Myometrial cell (primary cell): Measurements from ENCODE around the gene KRT73. TPM values are rescaled to one million over a fixed set of nuclear protein-coding genes. Genes with fewer than 3 reads are reported as not detected.

Source experiments
- total RNA-seq: library from RNA; depleted of rRNA; stranded (reverse); fragments of >200 nt; gene quantifications from 2 replicates; pipeline ENCODE4 v1.2.3, GENCODE V29; 2015

KRT73 gene
- not detected in 2 replicates for total RNA-seq

GRCh38 chr12:52618216-52618615 is at the start of gene KRT73:
Gene KRT73, minus strand, starts transcription at chr12:52618559. Its CDS starts 35 bp downstream, at chr12:52618524.

GRCh38 chr12:52651726-52652261 is 33.4 kb upstream of the KRT73 start, which contains the start of gene KRT2:
Gene KRT2, minus strand, starts transcription at chr12:52652211. Its CDS starts 69 bp downstream, at chr12:52652142.

DNA sequence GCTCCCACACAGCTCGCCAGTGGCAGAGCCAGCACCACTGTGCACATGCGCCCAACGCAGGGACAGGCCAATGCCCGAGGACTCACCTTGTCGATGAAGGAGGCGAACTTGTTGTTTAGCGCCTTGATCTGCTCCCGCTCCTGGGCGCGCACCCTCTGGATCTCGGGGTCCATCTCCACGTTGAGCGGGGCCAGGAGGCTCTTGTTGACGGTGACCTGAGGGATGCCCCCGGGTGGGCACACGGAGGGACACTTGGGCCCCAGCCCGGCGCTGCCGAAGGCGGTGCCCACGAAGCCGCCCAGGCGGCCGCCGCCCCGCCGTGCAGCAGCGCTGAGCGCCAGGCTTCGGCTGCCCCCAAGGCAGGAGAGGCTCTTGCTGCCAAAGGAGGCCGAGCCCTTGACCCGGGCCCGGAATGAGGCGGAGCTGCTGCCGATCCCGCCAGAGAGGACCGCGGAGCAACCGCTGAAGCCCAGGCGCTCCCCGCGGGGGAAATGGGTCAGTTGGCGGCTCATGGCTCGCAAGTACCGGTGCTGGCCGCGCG is 17.3 kb downstream of the KRT73 start, which contains the start of gene KRT72:
Gene KRT72 (minus strand): TSS at position 523 of the 541 bp plus-strand sequence. CDS start 11 bp downstream, at position 512.

DNA sequence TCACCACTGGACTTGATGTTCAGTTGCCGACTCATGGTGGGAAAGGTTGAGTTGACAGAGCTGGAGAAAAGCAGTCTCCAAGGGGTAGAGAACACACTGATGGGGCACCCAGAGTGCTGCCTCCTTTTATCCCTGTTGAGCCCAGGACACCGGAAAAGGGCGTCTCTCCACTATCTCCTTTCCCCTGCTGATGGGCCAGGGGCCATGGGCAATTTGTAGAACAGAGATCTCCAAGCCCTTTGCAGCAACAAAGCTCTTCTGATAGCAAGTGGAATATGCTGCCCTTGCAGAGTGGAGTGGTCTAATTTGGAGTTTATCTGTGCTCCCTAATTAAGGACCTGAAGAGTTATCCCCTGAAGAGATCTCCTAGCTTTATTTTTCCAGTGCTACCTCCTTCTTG is 44.6 kb downstream of the KRT73 start, which contains the start of gene KRT74:
Gene KRT74 (minus strand): TSS at position 101 of the 400 bp plus-strand sequence. CDS start 66 bp downstream, at position 35.

Other genes starting within 250 kb of the KRT73 start
- not detected in 2 replicates for gene KRT84, start 232.9 kb downstream of the KRT73 start, total RNA-seq
- not detected in 2 replicates for gene KRT82, start 212.2 kb downstream of the KRT73 start, total RNA-seq
- gene KRT75, start 184.2 kb downstream of the KRT73 start, total RNA-seq, result not detected in 2 replicates
- not detected in 2 replicates for gene KRT6B, start 166.4 kb downstream of the KRT73 start, total RNA-seq
- gene KRT6C, start 144.8 kb downstream of the KRT73 start, total RNA-seq, result not detected in 2 replicates
- gene KRT6A, start 125.3 kb downstream of the KRT73 start, total RNA-seq, result not detected in 2 replicates
- not detected in 2 replicates for gene KRT5, start 98.2 kb downstream of the KRT73 start, total RNA-seq
- gene KRT71, start 65.4 kb downstream of the KRT73 start, total RNA-seq, result not detected in 2 replicates
- not detected in 2 replicates for gene KRT74, start 44.7 kb downstream of the KRT73 start, total RNA-seq
- gene KRT72, start 17.1 kb downstream of the KRT73 start, total RNA-seq, result not detected in 2 replicates
- not detected in 2 replicates for gene KRT2, start 33.7 kb upstream of the KRT73 start, total RNA-seq
- not detected in 2 replicates for gene KRT1, start 61.8 kb upstream of the KRT73 start, total RNA-seq
- gene KRT77, start 85.0 kb upstream of the KRT73 start, total RNA-seq, result not detected in 2 replicates
- not detected in 2 replicates for gene KRT76, start 158.8 kb upstream of the KRT73 start, total RNA-seq
- not detected in 2 replicates for gene KRT3, start 177.6 kb upstream of the KRT73 start, total RNA-seq
- not detected in 2 replicates for gene KRT4, start 195.6 kb upstream of the KRT73 start, total RNA-seq
- gene KRT79, start 215.8 kb upstream of the KRT73 start, total RNA-seq, result not detected in 2 replicates
- not detected in 2 replicates for gene KRT78, start 230.4 kb upstream of the KRT73 start, total RNA-seq